K562 (cell line): ENCODE data around the gene TIGAR. TPM values are rescaled to one million over a fixed set of nuclear protein-coding genes. Genes with fewer than 3 reads are reported as not detected.

ENCODE experiments used
- ARHGAP35 ChIP-seq: fragments of 450-650 bp; IDR thresholded peaks from 2 replicates; pipeline ENCODE4 v1.6.1; 2018; ENCODE audit not compliant: partially characterized antibody
- ATF3 ChIP-seq, 2 experiments: fragments of 450-650 bp in 1 of 2; sonication (generic) in 1 of 2; formaldehyde crosslinking in 1 of 2; IDR thresholded peaks in 1 of 2; conservative IDR thresholded peaks in 1 of 2; 2 replicates each; pipeline versions ENCODE4 v1.6.1 to v1.8.1; 2016 to 2023; ENCODE audit warnings: mild to moderate bottlenecking in 2 of 2, moderate library complexity in 2 of 2, inconsistent platforms in 1 of 2, missing genetic modification reagents in 1 of 2
- BCL6 ChIP-seq: fragments of 250-450 bp; sonication (Bioruptor Pico); IDR thresholded peaks from 2 replicates; pipeline ENCODE4 v1.4.0; 2020
- CHCHD3 ChIP-seq: fragments of 250-450 bp; sonication (Bioruptor Pico); IDR thresholded peaks from 2 replicates; pipeline ENCODE4 v2.1.2; 2022; ENCODE audit warnings: mild to moderate bottlenecking
- ESRRA ChIP-seq: fragments of 450-650 bp; IDR thresholded peaks from 2 replicates; pipeline ENCODE4 v1.6.1; 2014; ENCODE audit warnings: low read depth, mild to moderate bottlenecking, moderate library complexity, borderline replicate concordance
- ETS2 ChIP-seq: IDR thresholded peaks from 2 replicates; pipeline ENCODE4 v1.6.1; 2016; ENCODE audit warnings: borderline replicate concordance, missing genetic modification characterization, mild to moderate bottlenecking, moderate library complexity, missing compliant biosample characterization; ENCODE audit not compliant: poor library complexity, severe bottlenecking
- FOXJ2 ChIP-seq: fragments of 200-800 bp; sonication (Bioruptor generic); IDR thresholded peaks from 2 replicates; pipeline ENCODE4 v1.6.1; 2016; ENCODE audit warnings: missing genetic modification characterization, missing compliant biosample characterization
- FOXM1 ChIP-seq, 2 experiments: fragments of 450-650 bp in 1 of 2; sonication (generic) in 1 of 2; formaldehyde crosslinking in 1 of 2; IDR thresholded peaks; 2 replicates each; pipeline versions ENCODE4 v1.6.1 to v1.9.0; 2017 to 2022; ENCODE audit warnings: low read depth in 2 of 2, mild to moderate bottlenecking in 2 of 2, missing genetic modification reagents in 1 of 2, moderate library complexity in 1 of 2
- HOMEZ ChIP-seq: fragments of 250-450 bp; sonication (Bioruptor Pico); IDR thresholded peaks from 2 replicates; pipeline ENCODE4 v1.4.0; 2020; ENCODE audit warnings: mild to moderate bottlenecking, moderate library complexity
- MBD2 ChIP-seq: sonication (generic); IDR thresholded peaks from 2 replicates; pipeline ENCODE4 v1.6.1; 2016; ENCODE audit warnings: low read depth, borderline replicate concordance
- NCOR1 ChIP-seq: fragments of 450-650 bp; IDR thresholded peaks from 2 replicates; pipeline ENCODE4 v1.6.1; 2016; ENCODE audit warnings: mild to moderate bottlenecking, moderate library complexity
- NFIC ChIP-seq: fragments of 450-650 bp; IDR thresholded peaks from 2 replicates; pipeline ENCODE4 v1.6.1; 2017; ENCODE audit warnings: mild to moderate bottlenecking, inconsistent platforms
- PML ChIP-seq: IDR thresholded peaks from 2 replicates; pipeline ENCODE4 v1.6.1; 2012; ENCODE audit warnings: low read length, inconsistent platforms
- POLR2AphosphoS5 ChIP-seq: IDR thresholded peaks from 2 replicates; pipeline ENCODE4 v1.6.1; 2011; ENCODE audit warnings: mild to moderate bottlenecking, low read depth, low read length, moderate library complexity; ENCODE audit not compliant: control insufficient read depth, insufficient read depth
- SMAD3 ChIP-seq: fragments of 450-650 bp; formaldehyde crosslinking; conservative IDR thresholded peaks from 2 replicates; pipeline ENCODE4 v1.4.0; 2020; ENCODE audit warnings: mild to moderate bottlenecking
- TAF7 ChIP-seq: fragments of 450-650 bp; IDR thresholded peaks from 2 replicates; pipeline ENCODE4 v1.6.1; 2016; ENCODE audit warnings: missing genetic modification characterization, missing compliant biosample characterization
- TCF3 ChIP-seq: sonication (generic); formaldehyde crosslinking; IDR thresholded peaks from 2 replicates; pipeline ENCODE4 v1.4.0; 2020; ENCODE audit warnings: mild to moderate bottlenecking, missing genetic modification reagents
- TCFL5 ChIP-seq: fragments of 250-450 bp; sonication (Bioruptor Pico); conservative IDR thresholded peaks from 2 replicates; pipeline ENCODE4 v1.6.1; 2021; ENCODE audit warnings: mild to moderate bottlenecking, moderate library complexity, matching md5 sums
- TEAD1 ChIP-seq, 2 experiments: fragments of 450-650 bp in 1 of 2; sonication (generic) in 1 of 2; formaldehyde crosslinking; IDR thresholded peaks; 2 replicates each; pipeline versions ENCODE4 v1.4.0 to v1.8.0; 2020 to 2022; ENCODE audit warnings: mild to moderate bottlenecking in 2 of 2, missing genetic modification reagents in 1 of 2
- TEAD2 ChIP-seq: fragments of 450-650 bp; IDR thresholded peaks from 2 replicates; pipeline ENCODE4 v1.6.1; 2016; ENCODE audit warnings: missing genetic modification characterization, control low read depth, missing compliant biosample characterization
- TGIF2 ChIP-seq: sonication (generic); formaldehyde crosslinking; IDR thresholded peaks from 2 replicates; pipeline ENCODE4 v1.8.1; 2022; ENCODE audit warnings: mild to moderate bottlenecking, missing genetic modification reagents, moderate library complexity
- ZNF24 ChIP-seq: fragments of 450-650 bp; IDR thresholded peaks from 2 replicates; pipeline ENCODE4 v1.6.1; 2016
- ZNF511 ChIP-seq: sonication (generic); formaldehyde crosslinking; IDR thresholded peaks from 2 replicates; pipeline ENCODE4 v1.8.0; 2022; ENCODE audit warnings: mild to moderate bottlenecking, missing genetic modification reagents
- ZNF512 ChIP-seq: IDR thresholded peaks from 2 replicates; pipeline ENCODE4 v1.6.1; 2016; ENCODE audit warnings: missing genetic modification characterization, missing compliant biosample characterization
- ZNF766 ChIP-seq: fragments of 200-800 bp; sonication (Bioruptor generic); conservative IDR thresholded peaks from 2 replicates; pipeline ENCODE4 v1.6.1; 2016; ENCODE audit warnings: missing genetic modification characterization, missing compliant biosample characterization
- polyA plus RNA-seq, 8 experiments: library from polyadenylated mRNA; depleted of rRNA in 4 of 8; stranded (reverse) in 5 of 8; unstranded in 3 of 8; fragments of >200 nt; fragmentation: Nextera tagmentation in 2 of 8; fragmentation: Illumina TruSeq in 1 of 8; extraction: Ambion mirVana in 2 of 8; extraction: Trizol in 1 of 8; gene quantifications; 2 replicates each; pipeline versions ENCODE4 v1.2.1 to v1.2.3, GENCODE V29; 2011 to 2014; ENCODE audit warnings: inconsistent platforms in 1 of 8, missing spikeins in 1 of 8
- total RNA-seq, 7 experiments: library from RNA; depleted of rRNA in 6 of 7; stranded (reverse); fragments of >200 nt in 6 of 7; fragmentation: Illumina TruSeq in 2 of 7; extraction: Trizol in 2 of 7; gene quantifications; 2 replicates each; pipeline versions ENCODE4 v1.2.1 to v1.2.3, GENCODE V29; 2011 to 2021; ENCODE audit warnings: low replicate concordance in 1 of 7

Gene TIGAR
- total and polyA plus RNA-seq, 9 of the 15 experiments (the other 6 are each of a cell fraction or from before 2014, with no cell fraction given): 0.11 to 1.0 (median 0.53) TPM; not detected in 2

GRCh38 chr12:4276524-4277204 is 44.3 kb upstream of the TIGAR start (continued):
- TF ChIP-seq MBD2 (no peak), FOXM1 (IDR thresholded peaks at IDR 0.05; ENCODE audit: low read depth) (no peak), FOXM1 (CRISPR knock-in tag; IDR thresholded peaks at IDR 0.05; ENCODE audit: low read depth) (no peak), TEAD2 (peak; percentile 93), TEAD1 (CRISPR knock-in tag; IDR thresholded peaks at IDR 0.05) (peak; percentile 90 to 98), BCL6 (CRISPR knock-in tag) (no peak), ARHGAP35 (no peak), TGIF2 (no peak), TCF3 (no peak), PML (no peak), ZNF24 (no peak), NCOR1 (0 out of 2 replicates have a peak, but pooled peaks have one; percentile 16), TCFL5 (CRISPR knock-in tag) (no peak), ZNF511 (no peak), ZNF766 (CRISPR knock-in tag) (no peak), HOMEZ (CRISPR knock-in tag) (no peak), POLR2AphosphoS5 (0 out of 2 replicates have a peak, but pooled peaks have one; percentile 22), ATF3 (IDR thresholded peaks at IDR 0.05) (peak; percentile 51), ATF3 (CRISPR knock-in tag; conservative IDR thresholded peaks at IDR 0.05) (no peak), NFIC (peak; percentile 90), CHCHD3 (CRISPR knock-in tag) (no peak), SMAD3 (CRISPR knock-in tag) (no peak), TAF7 (no peak), ETS2 (tag) (no peak), FOXJ2 (no peak), ZNF512 (tag) (no peak), ESRRA (peak; percentile 51; the same call in 1 of the 2 replicates)
